ENCODE results near the gene MUTYH. TPM values are rescaled to one million over a fixed set of nuclear protein-coding genes. Genes with fewer than 3 reads are reported as not detected.

MUTYH gene
- polyA plus RNA-seq, 4 donors = 18.5 to 40.8 (median 27.3) TPM

- no peak for DNase-seq (ENCODE audit: low read depth in 4 of 4, low spot score in 3 of 4)
Observed at GRCh38 chr1:45282351-45282750, 57.9 kb downstream of the MUTYH start.

Other genes starting within 250 kb of the MUTYH start
- gene ZSWIM5, start 133.8 kb downstream of the MUTYH start, polyA plus RNA-seq (ENCODE audit: insufficient read length in 4 of 4) = 1 to 10 TPM; 4.1 to 7.9 (median 6.8) TPM
- 1 to 10 TPM; 1.7 to 3.8 (median 3.1) TPM for gene HPDL, start 13.5 kb downstream of the MUTYH start, polyA plus RNA-seq (ENCODE audit: insufficient read length in 4 of 4)
- 10 to 100 TPM; 10.7 to 15.8 (median 14.0) TPM for gene TOE1, start 270 bp downstream of the MUTYH start, polyA plus RNA-seq (ENCODE audit: insufficient read length in 4 of 4)
- 1 to 10 TPM; 3.5 to 7.1 (median 6.2) TPM for gene TESK2, start 150.7 kb upstream of the MUTYH start, polyA plus RNA-seq (ENCODE audit: insufficient read length in 4 of 4)
- gene CCDC163, start 159.6 kb upstream of the MUTYH start, polyA plus RNA-seq (ENCODE audit: insufficient read length in 4 of 4) = 1 to 10 TPM; 1.3 to 2.1 (median 1.8) TPM
- 10 to 100 TPM; 10.5 to 14.3 (median 13.2) TPM for gene MMACHC, start 159.9 kb upstream of the MUTYH start, polyA plus RNA-seq (ENCODE audit: insufficient read length in 4 of 4)
- 100 to 1,000 TPM; 254 to 394 (median 328) TPM for gene PRDX1, start 181.4 kb upstream of the MUTYH start, polyA plus RNA-seq (ENCODE audit: insufficient read length in 4 of 4)
- 100 to 1,000 TPM; 153 to 301 (median 262) TPM for gene AKR1A1, start 210.4 kb upstream of the MUTYH start, polyA plus RNA-seq (ENCODE audit: insufficient read length in 4 of 4)
- 100 to 1,000 TPM; 233 to 360 (median 319) TPM for gene NASP, start 243.6 kb upstream of the MUTYH start, polyA plus RNA-seq (ENCODE audit: insufficient read length in 4 of 4)

Data from left renal pelvis (tissue), 4 donors.